ENCODE measurements around the gene PER3.

PER3 gene

GRCh38 chr1:7831458-7831857 is 47.4 kb downstream of the PER3 start:
- H3K27ac ChIP-seq, result no peak overlapping the region
- TF ChIP-seq CTCF (IDR thresholded peaks at IDR 0.05), result no peak
- H3K4me3 ChIP-seq, result no peak overlapping the region
- no peak for DNase-seq (ENCODE audit: low spot score)

GRCh38 chr1:7833035-7833434 is 48.9 kb downstream of the PER3 start:
- Histone ChIP-seq H3K4me3 (no peak overlapping the region), H3K27ac (no peak overlapping the region)
- no peak for DNase-seq (ENCODE audit: low spot score)
- TF ChIP-seq CTCF (IDR thresholded peaks at IDR 0.05), result no peak

GRCh38 chr1:7838714-7839113 is 54.6 kb downstream of the PER3 start:
- Histone ChIP-seq H3K27ac (no peak overlapping the region), H3K4me3 (no peak overlapping the region)
- DNase-seq (ENCODE audit: low spot score), result no peak
- TF ChIP-seq CTCF (IDR thresholded peaks at IDR 0.05), result no peak

- no peak for TF ChIP-seq CTCF (IDR thresholded peaks at IDR 0.05)
- no peak for DNase-seq (ENCODE audit: low spot score)
- no peak overlapping the region for H3K27ac ChIP-seq
- no peak overlapping the region for H3K4me3 ChIP-seq
These were observed 55.4 kb downstream of the PER3 start for GRCh38 chr1:7839526-7839925.

- H3K4me3 ChIP-seq, result no peak overlapping the region
- no peak for DNase-seq (ENCODE audit: low spot score)
- H3K27ac ChIP-seq, result no peak overlapping the region
- TF ChIP-seq CTCF (IDR thresholded peaks at IDR 0.05), result no peak
These were observed 58.4 kb downstream of the PER3 start for GRCh38 chr1:7842517-7842916.

- TF ChIP-seq CTCF (IDR thresholded peaks at IDR 0.05), result no peak
These were observed 61.7 kb downstream of the PER3 start for GRCh38 chr1:7845761-7846160.

GRCh38 chr1:7846656-7847055 is 62.6 kb downstream of the PER3 start:
- no peak for TF ChIP-seq CTCF (IDR thresholded peaks at IDR 0.05)
- no peak for DNase-seq (ENCODE audit: low spot score)
- Histone ChIP-seq H3K27ac (no peak overlapping the region), H3K4me3 (no peak overlapping the region)

More at GRCh38 chr1:7845761-7846160, 61.7 kb downstream of the PER3 start:
- Histone ChIP-seq H3K4me3 (no peak overlapping the region), H3K27ac (no peak overlapping the region)
- no peak for DNase-seq (ENCODE audit: low spot score)
